B cell (primary cell): ENCODE measurements around the gene M1AP. TPM values are rescaled to one million over a fixed set of nuclear protein-coding genes. Genes with fewer than 3 reads are reported as not detected.

Experiments
- ATAC-seq: fragments of 200-7000 bp; cut with Tn5 transposase; one replicate; pipeline ENCODE4 v1.10.0; 2021; ENCODE audit warnings: low read depth, mild to moderate bottlenecking, moderate number of reproducible peaks, moderate library complexity
- CTCF ChIA-PET: fragments of 350-600 bp; sonication (Branson Sonifier 250); formaldehyde crosslinking; loops from one replicate; lab custom pipeline; 2021; ENCODE audit warnings: antibody characterized with exemption, inconsistent platforms; lab: Charles Lee
- POLR2A ChIA-PET: fragments of 350-600 bp; sonication (Branson Sonifier 250); formaldehyde crosslinking; loops from one replicate; lab custom pipeline; 2021; ENCODE audit warnings: antibody characterized with exemption; lab: Charles Lee
- DNase-seq: peaks from one replicate; pipeline ENCODE4 v3.0.0; 2013
- H2AFZ ChIP-seq: 2 replicates; pipeline ENCODE4 v1.6.1; 2012; ENCODE audit warnings: mild to moderate bottlenecking, low read depth, low read length; ENCODE audit not compliant: insufficient read depth, poor library complexity, severe bottlenecking
- H3K27ac ChIP-seq, 2 donors: 1 replicate in 1 of 2; 2 replicates in 1 of 2; pipeline ENCODE4 v1.5.1; 2012 to 2013; ENCODE audit warnings: low read length in 2 of 2, mild to moderate bottlenecking in 2 of 2, moderate library complexity in 1 of 2
- H3K27me3 ChIP-seq, 4 experiments: fragments of 200-600 bp in 1 of 4; sonication (generic) in 1 of 4; replicated peaks in 1 of 4; 1 replicate in 2 of 4; 2 replicates in 2 of 4; pipeline versions ENCODE4 v1.6.1 to v1.7.0; 2013 to 2016; ENCODE audit warnings: low read length in 3 of 4, mild to moderate bottlenecking in 2 of 4, mixed read lengths in 1 of 4, moderate library complexity in 1 of 4; ENCODE audit not compliant: insufficient read depth in 4 of 4, control insufficient read depth in 3 of 4; ENCODE audit errors: control extremely low read depth in 1 of 4
- H3K36me3 ChIP-seq, 2 experiments: replicated peaks in 1 of 2; 1 replicate in 1 of 2; 2 replicates in 1 of 2; pipeline versions ENCODE4 v1.6.1 to v1.7.1; 2013; ENCODE audit warnings: low read length in 1 of 2; ENCODE audit not compliant: insufficient read depth in 2 of 2, control insufficient read depth in 1 of 2; ENCODE audit errors: control extremely low read depth in 1 of 2, extremely low read depth in 1 of 2
- H3K4me1 ChIP-seq, 2 donors: fragments of 200-600 bp in 1 of 2; sonication (generic) in 1 of 2; 1 replicate in 1 of 2; 2 replicates in 1 of 2; pipeline versions ENCODE4 v1.5.1 to v1.6.1; 2013 to 2017; ENCODE audit warnings: low read length in 2 of 2; ENCODE audit not compliant: control insufficient read depth in 2 of 2, insufficient read depth in 2 of 2
- H3K4me2 ChIP-seq: replicated peaks from 2 replicates; pipeline ENCODE3; 2012; ENCODE audit warnings: mild to moderate bottlenecking, low read depth, low read length; ENCODE audit not compliant: poor library complexity, severe bottlenecking
- H3K4me3 ChIP-seq, 5 experiments: fragments of 200-600 bp in 1 of 5; sonication (generic) in 1 of 5; 1 replicate in 3 of 5; 2 replicates in 2 of 5; pipeline versions ENCODE4 v1.5.1 to v1.7.0; 2011 to 2016; ENCODE audit warnings: low read length in 4 of 5, mild to moderate bottlenecking in 4 of 5, low read depth in 2 of 5, control low read depth in 1 of 5, moderate library complexity in 1 of 5; ENCODE audit not compliant: insufficient read depth in 1 of 5; ENCODE audit errors: control extremely low read depth in 1 of 5, extremely low read depth in 1 of 5
- H3K79me2 ChIP-seq: fragments of 200-600 bp; sonication (generic); one replicate; pipeline ENCODE4 v1.6.0; 2016; ENCODE audit warnings: low read length; ENCODE audit not compliant: control insufficient read depth, insufficient read depth
- H3K9ac ChIP-seq: fragments of 200-600 bp; sonication (generic); 2 replicates; pipeline ENCODE4 v1.6.1; 2017; ENCODE audit warnings: mild to moderate bottlenecking, low read length, moderate library complexity
- H3K9me3 ChIP-seq, 3 donors: one replicate each; pipeline versions ENCODE4 v1.6.1 to v1.7.1; 2013; ENCODE audit warnings: low read length in 2 of 3; ENCODE audit not compliant: control insufficient read depth in 2 of 3, insufficient read depth in 1 of 3; ENCODE audit errors: control extremely low read depth in 1 of 3
- H4K20me1 ChIP-seq: 2 replicates; pipeline ENCODE4 v1.6.0; 2012; ENCODE audit warnings: mild to moderate bottlenecking, low read length; ENCODE audit not compliant: insufficient read depth, control insufficient read depth, poor library complexity, severe bottlenecking
- H3K27ac Mint-ChIP-seq: one replicate; pipeline ENCODE4 v1.8.0; 2021; ENCODE audit warnings: mixed read lengths
- H3K27me3 Mint-ChIP-seq: one replicate; pipeline ENCODE4 v1.8.0; 2021; ENCODE audit warnings: mixed read lengths
- H3K4me1 Mint-ChIP-seq: one replicate; pipeline ENCODE4 v1.8.0; 2021; ENCODE audit warnings: mixed read lengths
- H3K4me3 Mint-ChIP-seq: one replicate; pipeline ENCODE4 v1.8.0; 2021; ENCODE audit warnings: mixed read lengths
- H3K9me3 Mint-ChIP-seq: one replicate; pipeline ENCODE4 v1.8.0; 2022; ENCODE audit warnings: mixed read lengths; ENCODE audit not compliant: insufficient read depth
- CTCF ChIP-seq: fragments of 200-600 bp; IDR thresholded peaks from one replicate; pipeline ENCODE4 v1.8.0; 2022; ENCODE audit warnings: antibody characterized with exemption, mild to moderate bottlenecking
- EZH2 ChIP-seq: IDR thresholded peaks from 2 replicates; pipeline ENCODE4 v1.6.1; 2012; ENCODE audit warnings: borderline replicate concordance, low read depth, mild to moderate bottlenecking, moderate library complexity, low read length; ENCODE audit not compliant: insufficient read depth, poor library complexity, severe bottlenecking
- WGBS: methylation state at CpG from one replicate; pipeline ENCODE4 v1.1.5; 2013; ENCODE audit warnings: missing lambda C conversion rate; ENCODE audit not compliant: insufficient coverage; 5-methylcytosine and 5-hydroxymethylcytosine counted together
- intact Hi-C: fragments of 100-400 bp; cut with micrococcal nuclease; formaldehyde crosslinking; loops from one replicate; pipeline ENCODE4 v1.10.0; 2022
- polyA plus RNA-seq: library from polyadenylated mRNA; depleted of rRNA; stranded (reverse); fragments of >200 nt; gene quantifications from 2 replicates; pipeline ENCODE4 v1.2.3, GENCODE V29; 2012
- total RNA-seq, 2 donors: library from RNA; stranded (reverse); fragments of 120-200 nt in 1 of 2; gene quantifications; 1 replicate in 1 of 2; 2 replicates in 1 of 2; pipeline versions ENCODE4 v1.2.3 to v1.2.4, GENCODE V29; 2013 to 2022

M1AP gene
- total and polyA plus RNA-seq, 2 donors (not counting 1 experiment from before 2014, with no cell fraction given): 0.15 TPM; not detected in 1

DNA sequence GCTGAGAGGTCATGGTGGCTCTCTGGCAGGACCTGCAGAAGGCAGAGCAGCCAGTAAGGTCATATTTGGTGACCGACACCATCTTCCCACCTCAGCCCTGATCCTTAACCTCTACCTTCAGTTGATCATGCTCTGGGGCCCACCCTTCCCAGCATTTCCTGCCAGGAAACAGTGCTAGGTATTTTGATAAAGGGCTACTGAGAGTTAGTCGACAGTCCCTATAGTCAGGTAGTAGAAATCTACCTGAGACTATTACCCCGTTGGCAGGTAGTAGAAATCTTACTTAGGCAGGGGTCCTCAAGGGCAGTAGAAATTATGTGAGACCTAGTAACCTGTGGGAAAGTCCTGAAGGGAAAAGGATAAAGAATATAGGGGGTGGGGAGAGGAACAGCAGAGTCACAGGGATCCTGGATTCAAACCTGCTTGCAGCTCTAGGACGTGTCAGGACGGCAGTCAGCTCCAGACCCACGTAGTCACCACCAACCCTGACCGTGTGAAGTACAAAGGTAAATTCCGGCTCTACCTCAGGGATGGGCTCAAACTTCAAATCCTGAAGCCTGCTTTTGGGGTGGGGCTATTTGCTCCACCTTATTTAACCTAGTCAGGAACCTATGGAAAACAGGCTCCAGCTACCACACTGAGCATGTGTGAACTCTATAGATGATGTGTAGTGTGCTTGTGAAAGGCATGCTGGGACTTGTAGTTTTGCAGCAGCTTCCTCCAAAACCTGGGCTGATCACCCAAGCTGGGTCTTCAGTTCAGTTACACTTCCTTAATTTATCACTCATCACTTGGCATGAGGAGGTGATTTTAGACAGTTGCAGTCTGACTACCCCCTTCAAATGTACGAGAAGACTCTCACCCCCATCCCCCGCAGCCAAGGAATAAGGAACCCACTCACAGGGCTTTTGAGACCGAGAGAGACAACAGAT is 122.1 kb downstream of the M1AP start, which contains the start of gene DQX1:
TSS of gene DQX1 (minus strand) at position 515 of the 932 bp plus-strand sequence. CDS start at position 13, 502 bp downstream.
- no peaks in the 10 kb centered on the region for H3K9me3 ChIP-seq
- H3K4me3 Mint-ChIP-seq: peak within 1 kb of the TSS; percentile 59
- ChIA-PET POLR2A (interaction anchor here (0.7 to 1.1 kb wide), 5 partner anchors 10 to 45 kb away, joined by 3 to 4 read pairs (median 3); partner anchors contain the start of genes CCDC142 and TTC31), CTCF (interaction anchor here (1.0 to 9.6 kb wide), 4 partner anchors 17 to 61 kb away, joined by 3 to 71 read pairs (median 6); partner anchors contain the start of genes CCDC142, PCGF1 and TTC31)
- intact Hi-C loops: loop anchor here (5.0 kb wide), 2 partner anchors 789 to 1294 kb away; partner anchors contain the start of genes CCT7, PRADC1 and TPRKB
- H3K27ac ChIP-seq: peak within 1 kb of the TSS in 1 of 2 donors; percentile 54
- peaks cover 0 to 2% (median 0%) of the 10 kb centered on the region in 4 experiments for H3K27me3 ChIP-seq
- ATAC-seq: no peak
- TF ChIP-seq CTCF (no peak), EZH2 (no peak)
- no peak within 1 kb of the TSS for H3K4me3 ChIP-seq
- peak; percentile 84 for DNase-seq
- no peaks in the 10 kb centered on the region for H3K9me3 Mint-ChIP-seq
- peaks cover 30% of the 10 kb centered on the region for H3K4me1 Mint-ChIP-seq
- peak within 1 kb of the TSS; percentile 84 for H3K27ac Mint-ChIP-seq
- peaks cover 0 to 29% of the 10 kb centered on the region in 2 experiments for H3K36me3 ChIP-seq
- H3K4me2 ChIP-seq: peak within 1 kb of the TSS; percentile 1
- H4K20me1 ChIP-seq: peaks cover 17% of the 10 kb centered on the region
- H3K79me2 ChIP-seq: peaks cover 20% of the 10 kb centered on the region
- peaks cover 28 to 35% of the 10 kb centered on the region in 2 donors for H3K4me1 ChIP-seq
- H3K27me3 Mint-ChIP-seq: no peaks in the 10 kb centered on the region
- no peak within 1 kb of the TSS for H2AFZ ChIP-seq
- WGBS: 90% methylated on average over 5 of the region's 11 CpGs
- H3K9ac ChIP-seq: no peak within 1 kb of the TSS
